ENCODE measurements around the gene GRB7. TPM values are rescaled to one million over a fixed set of nuclear protein-coding genes. Genes with fewer than 3 reads are reported as not detected.
A peak's percentile ranks its signal among the peaks of the same experiment; 100 is the strongest.

The GRB7 gene
- total and polyA plus RNA-seq, 2 experiments from 2014 or later, result 22.8 to 29.4 TPM

GRCh38 chr17:39751637-39752036 lies 13.9 kb downstream of the GRB7 start:
- H3K4me2 ChIP-seq, result no peak overlapping the region

GRCh38 chr17:39752241-39752881 lies 14.6 kb downstream of the GRB7 start:
- whole genome bisulfite sequencing (ENCODE audit: low lambda C conversion rate, missing lambda C conversion rate), result 80% methylated on average over 11 of the region's 13 CpGs
- TF ChIP-seq EZH2phosphoT487 (IDR thresholded peaks at IDR 0.05; ENCODE audit: low read depth, severe bottlenecking, unreplicated experiment), result no peak
- TF ChIP-seq, protein P1, sequence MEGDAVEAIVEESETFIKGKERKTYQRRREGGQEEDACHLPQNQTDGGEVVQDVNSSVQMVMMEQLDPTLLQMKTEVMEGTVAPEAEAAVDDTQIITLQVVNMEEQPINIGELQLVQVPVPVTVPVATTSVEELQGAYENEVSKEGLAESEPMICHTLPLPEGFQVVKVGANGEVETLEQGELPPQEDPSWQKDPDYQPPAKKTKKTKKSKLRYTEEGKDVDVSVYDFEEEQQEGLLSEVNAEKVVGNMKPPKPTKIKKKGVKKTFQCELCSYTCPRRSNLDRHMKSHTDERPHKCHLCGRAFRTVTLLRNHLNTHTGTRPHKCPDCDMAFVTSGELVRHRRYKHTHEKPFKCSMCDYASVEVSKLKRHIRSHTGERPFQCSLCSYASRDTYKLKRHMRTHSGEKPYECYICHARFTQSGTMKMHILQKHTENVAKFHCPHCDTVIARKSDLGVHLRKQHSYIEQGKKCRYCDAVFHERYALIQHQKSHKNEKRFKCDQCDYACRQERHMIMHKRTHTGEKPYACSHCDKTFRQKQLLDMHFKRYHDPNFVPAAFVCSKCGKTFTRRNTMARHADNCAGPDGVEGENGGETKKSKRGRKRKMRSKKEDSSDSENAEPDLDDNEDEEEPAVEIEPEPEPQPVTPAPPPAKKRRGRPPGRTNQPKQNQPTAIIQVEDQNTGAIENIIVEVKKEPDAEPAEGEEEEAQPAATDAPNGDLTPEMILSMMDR (IDR thresholded peaks at IDR 0.05; ENCODE audit: poor library complexity), result no peak
- no peak for TF ChIP-seq EZH2 (IDR thresholded peaks at IDR 0.05; ENCODE audit: borderline replicate concordance)
- Histone ChIP-seq H3K4me1 (ENCODE audit: insufficient read depth) (peaks cover 6% of the 10 kb centered on the region), H3K4me2 (no peak overlapping the region), H2AFZ (no peak overlapping the region), H3K36me3 (replicated peaks; ENCODE audit: insufficient read depth, low read depth) (no peaks in the 10 kb centered on the region), H3K79me2 (no peaks in the 10 kb centered on the region), H3K27ac (no peak overlapping the region), H3K4me3 (no peak overlapping the region), H3K9me3 (ENCODE audit: low read depth) (no peaks in the 10 kb centered on the region), H4K20me1 (ENCODE audit: insufficient read depth, poor library complexity, severe bottlenecking) (no peaks in the 10 kb centered on the region), H3K27me3 (no peaks in the 10 kb centered on the region), H3K9me2 (replicated peaks; ENCODE audit: insufficient read depth) (no peaks in the 10 kb centered on the region)
- DNase-seq (ENCODE audit: low spot score), result no peak

More at GRCh38 chr17:39751637-39752036, 13.9 kb downstream of the GRB7 start:
- Histone ChIP-seq H3K4me1 (ENCODE audit: insufficient read depth) (peaks cover 6% of the 10 kb centered on the region), H3K4me3 (no peak overlapping the region), H2AFZ (no peak overlapping the region), H3K79me2 (no peaks in the 10 kb centered on the region), H3K27ac (no peak overlapping the region), H3K36me3 (replicated peaks; ENCODE audit: insufficient read depth, low read depth) (no peaks in the 10 kb centered on the region), H3K27me3 (no peaks in the 10 kb centered on the region), H3K9me2 (replicated peaks; ENCODE audit: insufficient read depth) (no peaks in the 10 kb centered on the region), H4K20me1 (ENCODE audit: insufficient read depth, poor library complexity, severe bottlenecking) (no peaks in the 10 kb centered on the region), H3K9me3 (ENCODE audit: low read depth) (no peaks in the 10 kb centered on the region)
- TF ChIP-seq, protein P1 (IDR thresholded peaks at IDR 0.05; ENCODE audit: poor library complexity), result no peak
- no peak for TF ChIP-seq EZH2phosphoT487 (IDR thresholded peaks at IDR 0.05; ENCODE audit: low read depth, severe bottlenecking, unreplicated experiment)
- TF ChIP-seq EZH2 (IDR thresholded peaks at IDR 0.05; ENCODE audit: borderline replicate concordance), result no peak
- DNase-seq (ENCODE audit: low spot score), result no peak
- WGBS (ENCODE audit: low lambda C conversion rate, missing lambda C conversion rate), result 83% methylated on average over 8 of the region's 10 CpGs

DNA sequence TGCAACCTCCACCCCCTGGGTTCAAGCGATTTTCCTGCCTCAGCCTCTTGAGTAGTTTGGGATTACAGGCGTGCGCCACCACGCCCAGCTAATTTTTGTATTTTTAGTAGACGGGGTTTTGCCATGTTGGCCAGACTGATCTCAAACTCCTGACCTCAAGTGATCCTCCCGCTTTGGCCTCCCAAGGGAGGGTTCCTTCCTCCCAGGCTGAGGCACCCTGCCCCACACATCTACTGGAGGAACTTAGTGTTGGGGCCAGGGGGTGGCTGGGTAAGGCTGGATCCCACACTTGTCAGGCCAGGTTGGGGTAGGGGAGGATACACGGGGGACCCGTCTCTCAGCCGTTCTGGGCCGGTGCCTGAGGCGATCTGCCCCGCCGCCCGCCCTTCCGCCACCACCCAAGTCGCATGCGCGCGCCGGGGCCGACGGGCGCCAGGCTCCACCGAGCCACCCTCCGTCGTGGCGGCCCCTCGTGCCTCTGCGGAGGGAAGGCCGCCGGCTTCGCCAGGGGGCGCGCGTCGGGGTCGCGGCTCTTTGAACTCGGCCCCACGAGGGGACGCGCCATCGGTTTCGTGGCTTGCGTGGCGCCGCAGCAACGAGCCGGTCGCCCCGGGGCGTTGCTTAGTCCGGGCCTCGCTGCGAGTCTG lies 15.9 kb downstream of the GRB7 start:
- Histone ChIP-seq H3K36me3 (replicated peaks; ENCODE audit: insufficient read depth, low read depth) (no peaks in the 10 kb centered on the region), H2AFZ (peak overlapping the region; percentile 95), H3K4me1 (ENCODE audit: insufficient read depth) (peaks cover 6% of the 10 kb centered on the region), H4K20me1 (ENCODE audit: insufficient read depth, poor library complexity, severe bottlenecking) (no peaks in the 10 kb centered on the region), H3K4me3 (peak overlapping the region; percentile 32), H3K27me3 (no peaks in the 10 kb centered on the region), H3K9me2 (replicated peaks; ENCODE audit: insufficient read depth) (no peaks in the 10 kb centered on the region), H3K9me3 (ENCODE audit: low read depth) (no peaks in the 10 kb centered on the region), H3K4me2 (peak overlapping the region; percentile 90), H3K27ac (peak overlapping the region; percentile 96), H3K79me2 (no peaks in the 10 kb centered on the region)
- TF ChIP-seq, protein P1 (IDR thresholded peaks at IDR 0.05; ENCODE audit: poor library complexity), result no peak
- TF ChIP-seq EZH2phosphoT487 (IDR thresholded peaks at IDR 0.05; ENCODE audit: low read depth, severe bottlenecking, unreplicated experiment) (no peak), EZH2 (IDR thresholded peaks at IDR 0.05; ENCODE audit: borderline replicate concordance) (no peak)
- DNase-seq (ENCODE audit: low spot score), result peak; percentile 79
- WGBS (ENCODE audit: low lambda C conversion rate, missing lambda C conversion rate), result 15% methylated on average over 47 of the region's 55 CpGs

All from hepatocyte (in vitro differentiated cells).